LNCaP clone FGC (cell line): ENCODE data around the gene BROX.

Source experiments
- DNase-seq: peaks from one replicate; pipeline ENCODE4 v3.0.0-alpha.2; 2011; ENCODE audit warnings: low read depth
- H3K4me3 ChIP-seq: 2 replicates; pipeline ENCODE4 v1.5.1; 2011; ENCODE audit warnings: mild to moderate bottlenecking, low read depth, low read length, control low read depth
- TF ChIP-seq, protein P1 (sequence below): IDR thresholded peaks from 2 replicates; pipeline ENCODE4 v1.5.1; 2012; ENCODE audit warnings: mild to moderate bottlenecking; ENCODE audit not compliant: control insufficient read depth, insufficient read depth; ENCODE audit errors: extremely low read depth

The BROX gene

DNA sequence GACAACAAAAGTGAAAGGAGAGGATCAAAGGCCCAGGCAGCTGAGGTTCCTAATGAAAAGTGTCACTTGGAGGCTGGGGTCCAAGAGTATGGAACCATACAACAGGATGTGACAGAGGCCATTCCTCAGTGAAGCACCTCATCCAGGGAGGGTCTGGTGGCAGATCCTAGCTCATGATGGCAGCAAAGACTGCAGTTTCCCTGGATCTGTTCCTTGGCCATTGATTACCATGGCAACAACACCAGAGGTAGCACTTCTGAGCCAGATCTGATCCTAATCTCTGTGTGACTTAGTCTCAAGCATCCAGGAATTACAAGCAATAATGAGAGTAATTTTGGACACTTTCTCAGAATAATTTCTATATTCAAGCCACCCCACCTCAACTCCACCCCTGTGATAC, 37.6 kb downstream of the BROX start:
- no peak for DNase-seq
- no peak overlapping the region for H3K4me3 ChIP-seq
- TF ChIP-seq, protein P1, sequence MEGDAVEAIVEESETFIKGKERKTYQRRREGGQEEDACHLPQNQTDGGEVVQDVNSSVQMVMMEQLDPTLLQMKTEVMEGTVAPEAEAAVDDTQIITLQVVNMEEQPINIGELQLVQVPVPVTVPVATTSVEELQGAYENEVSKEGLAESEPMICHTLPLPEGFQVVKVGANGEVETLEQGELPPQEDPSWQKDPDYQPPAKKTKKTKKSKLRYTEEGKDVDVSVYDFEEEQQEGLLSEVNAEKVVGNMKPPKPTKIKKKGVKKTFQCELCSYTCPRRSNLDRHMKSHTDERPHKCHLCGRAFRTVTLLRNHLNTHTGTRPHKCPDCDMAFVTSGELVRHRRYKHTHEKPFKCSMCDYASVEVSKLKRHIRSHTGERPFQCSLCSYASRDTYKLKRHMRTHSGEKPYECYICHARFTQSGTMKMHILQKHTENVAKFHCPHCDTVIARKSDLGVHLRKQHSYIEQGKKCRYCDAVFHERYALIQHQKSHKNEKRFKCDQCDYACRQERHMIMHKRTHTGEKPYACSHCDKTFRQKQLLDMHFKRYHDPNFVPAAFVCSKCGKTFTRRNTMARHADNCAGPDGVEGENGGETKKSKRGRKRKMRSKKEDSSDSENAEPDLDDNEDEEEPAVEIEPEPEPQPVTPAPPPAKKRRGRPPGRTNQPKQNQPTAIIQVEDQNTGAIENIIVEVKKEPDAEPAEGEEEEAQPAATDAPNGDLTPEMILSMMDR = no peak

DNA sequence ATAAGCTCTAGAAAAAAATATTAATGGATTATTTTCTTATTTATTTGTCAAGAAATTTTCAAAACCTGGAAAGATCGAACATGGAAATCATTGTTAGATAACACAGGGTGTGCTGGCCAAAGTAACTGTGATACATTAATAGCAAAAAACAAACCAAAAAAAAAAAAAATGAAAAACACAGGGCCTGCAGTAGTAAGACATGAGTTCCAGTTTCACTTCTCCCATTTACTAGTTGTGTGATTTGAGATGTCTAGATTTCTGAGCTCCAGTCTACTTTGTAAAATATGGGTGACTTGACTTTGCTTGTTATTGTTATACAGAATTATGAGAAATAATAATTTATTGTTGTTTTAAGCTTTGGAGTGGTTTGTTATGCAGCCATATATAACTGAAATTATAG, 38.3 kb downstream of the BROX start:
- TF ChIP-seq, protein P1 = no peak
- no peak for DNase-seq
- H3K4me3 ChIP-seq = no peak overlapping the region

GRCh38 chr1:222751255-222751654, 38.9 kb downstream of the BROX start:
- TF ChIP-seq, protein P1 = no peak
- no peak overlapping the region for H3K4me3 ChIP-seq
- no peak for DNase-seq

DNA sequence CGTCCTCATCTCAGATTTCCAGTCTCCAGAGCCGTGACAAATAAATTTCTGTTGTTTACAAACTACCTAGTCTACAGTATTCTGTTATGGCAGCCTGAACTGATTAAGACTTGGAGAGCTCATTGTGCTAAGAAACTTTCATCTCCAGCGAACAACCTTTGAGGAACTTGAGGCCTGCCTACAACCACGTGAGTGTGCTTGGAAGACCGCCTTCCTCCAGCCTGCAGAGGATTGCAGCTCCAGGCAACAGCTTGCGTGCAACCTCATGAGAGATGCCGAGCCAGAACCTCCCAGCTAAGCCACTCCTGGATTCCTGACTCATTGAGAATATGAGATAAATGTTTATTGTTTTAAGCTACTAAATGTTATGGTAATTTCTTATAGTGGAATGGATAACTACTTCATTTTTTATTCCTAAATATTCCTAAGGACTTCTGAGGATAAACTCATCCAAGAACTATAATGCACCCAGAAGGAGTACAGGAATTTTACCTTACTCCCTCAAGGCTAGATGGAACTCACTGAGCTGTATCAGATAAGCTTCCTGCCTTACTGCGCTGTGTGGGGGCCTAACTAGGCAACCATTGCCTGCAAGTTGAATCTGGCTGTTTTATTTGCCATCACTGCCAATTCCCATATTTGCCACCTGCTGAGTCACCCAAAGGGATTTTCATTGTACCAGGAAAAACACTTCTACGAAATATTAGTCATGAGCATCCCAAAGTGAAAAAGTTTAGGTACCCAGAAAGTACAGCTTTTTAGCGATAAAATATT, 42.2 kb downstream of the BROX start:
- DNase-seq = no peak
- H3K4me3 ChIP-seq = no peak overlapping the region
- TF ChIP-seq, protein P1 = no peak

DNA sequence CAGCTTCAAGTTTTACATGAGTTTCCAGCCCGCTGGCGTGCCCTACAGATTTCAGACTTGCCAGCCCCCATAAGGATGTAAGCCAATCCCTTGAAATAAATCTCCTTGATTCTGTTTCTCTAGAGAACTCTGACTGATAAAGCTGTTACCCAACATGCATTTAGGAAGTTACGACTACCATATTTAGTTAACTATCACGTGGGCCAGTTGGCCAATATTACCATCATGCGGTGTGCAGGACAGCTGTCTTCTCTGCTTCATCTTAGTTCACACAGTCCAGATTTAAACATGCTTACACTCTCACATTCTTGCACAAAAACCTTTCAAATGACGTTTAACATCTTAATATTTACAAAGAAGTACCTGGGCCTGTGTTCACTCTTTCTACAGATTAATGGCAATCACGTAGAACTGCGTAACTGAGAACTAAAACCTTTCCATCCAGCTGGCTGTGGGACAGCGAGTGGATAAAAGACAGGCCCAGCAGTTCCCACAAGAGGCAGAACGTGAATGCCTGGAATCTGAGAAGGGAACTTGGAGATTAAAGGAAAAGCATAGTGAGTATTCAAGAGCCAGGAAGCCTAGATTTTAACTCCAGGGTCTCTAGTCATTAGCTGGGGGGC, 45.4 kb downstream of the BROX start:
- H3K4me3 ChIP-seq = no peak overlapping the region
- TF ChIP-seq, protein P1 = no peak
- DNase-seq = no peak

DNA sequence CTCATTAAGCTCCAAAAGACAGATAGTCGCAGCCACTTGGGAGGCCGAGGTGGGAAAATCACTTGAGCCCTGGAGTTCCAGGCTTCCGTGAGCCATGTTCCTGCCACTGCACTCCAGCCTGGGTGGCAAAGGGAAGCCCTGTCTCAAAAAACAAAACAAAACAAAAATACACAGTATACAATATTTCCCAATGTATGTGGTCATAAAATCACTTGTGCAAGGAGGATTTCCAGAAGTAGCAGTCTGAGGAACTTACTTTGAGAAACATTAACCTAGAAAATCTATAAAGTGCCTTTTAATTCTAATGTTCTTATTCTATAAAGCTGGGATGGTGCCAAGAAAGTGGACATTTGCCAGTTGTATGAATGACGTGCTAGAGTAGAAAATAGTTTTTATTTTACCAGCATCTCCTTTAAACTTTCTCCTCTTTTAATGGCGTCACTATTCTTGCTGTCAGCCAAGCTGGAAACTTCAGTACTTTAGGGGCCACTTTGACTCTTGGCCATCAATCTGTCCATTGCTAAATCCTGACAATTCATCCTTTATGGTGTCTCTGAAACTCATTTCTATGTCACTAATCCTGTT, 47.2 kb downstream of the BROX start:
- TF ChIP-seq, protein P1 = no peak
- DNase-seq = no peak
- no peak overlapping the region for H3K4me3 ChIP-seq
